UCSD-AML1 (cell line): ENCODE measurements around the gene C17orf100.
A peak's percentile ranks its signal among the peaks of the same experiment; 100 is the strongest.

Experiments
- DNase-seq: peaks from one replicate; lab custom pipeline; 2025; ENCODE audit not compliant: unreplicated experiment; lab: John Stamatoyannopoulos, UW

C17orf100 gene

DNA sequence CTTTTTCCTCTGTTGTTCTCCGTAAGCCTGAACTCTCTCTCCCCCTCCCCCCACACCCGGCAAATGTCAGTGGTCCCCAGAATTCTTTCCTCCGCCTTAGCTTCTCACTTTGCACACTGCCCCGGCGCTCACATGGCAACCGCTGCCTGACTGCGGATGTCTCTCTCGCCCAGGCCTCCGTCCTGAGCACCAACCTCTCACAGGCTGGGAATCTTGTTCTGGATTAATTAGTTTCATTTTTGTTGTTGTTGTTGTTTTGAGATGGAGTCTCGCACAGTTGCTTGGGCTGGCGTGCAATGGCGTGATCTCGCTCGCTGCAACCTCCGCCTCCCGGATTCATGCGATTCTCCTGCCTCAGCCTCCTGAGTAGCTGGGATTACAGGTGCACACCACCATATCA lies 16.7 kb downstream of the C17orf100 start:
- no peak for DNase-seq

- DNase-seq = no peak
Observed at GRCh38 chr17:6668727-6669425, 17.3 kb downstream of the C17orf100 start.

- DNase-seq = no peak
Observed at GRCh38 chr17:6669479-6670212, 18.1 kb downstream of the C17orf100 start.

DNA sequence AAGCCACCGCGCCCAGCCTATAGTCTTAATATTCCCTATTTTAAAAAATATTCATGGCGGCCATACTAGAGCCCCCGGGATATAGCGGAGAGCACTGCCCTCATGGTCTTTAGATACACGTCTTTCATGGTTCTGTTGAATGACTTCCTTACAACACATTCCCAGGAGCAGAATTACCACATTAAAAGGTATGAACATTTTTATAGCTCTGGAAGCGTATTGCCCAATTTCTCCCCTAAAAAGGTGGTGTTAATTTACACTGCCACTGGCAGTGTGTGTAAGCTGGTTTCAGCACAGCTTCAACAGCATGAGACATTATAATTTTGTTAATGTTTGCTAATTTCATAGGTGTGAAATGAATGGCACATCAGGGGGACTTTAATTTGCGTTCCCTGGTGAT lies 19.0 kb downstream of the C17orf100 start:
- DNase-seq = no peak

- DNase-seq = no peak
Observed at GRCh38 chr17:6670999-6671398, 19.4 kb downstream of the C17orf100 start.

DNA sequence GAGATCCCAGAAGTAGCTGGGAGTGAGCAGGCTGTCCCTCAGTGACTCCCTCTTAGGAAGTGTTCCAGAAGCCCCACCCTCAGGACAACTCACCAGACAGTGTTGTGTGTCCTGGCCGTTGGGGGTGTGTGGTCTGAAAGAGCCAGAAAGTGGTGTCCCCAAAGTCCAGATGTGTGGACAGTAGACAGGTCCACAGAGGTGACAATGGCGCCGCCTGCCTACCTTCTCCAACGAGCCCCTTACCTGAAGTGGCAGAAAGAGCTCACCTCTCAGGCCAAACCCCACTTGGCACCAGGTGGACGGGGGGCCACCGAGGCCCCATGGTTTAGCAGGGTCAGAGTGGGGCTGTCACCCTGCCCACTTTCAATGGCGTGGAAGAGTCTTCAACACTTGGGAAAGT lies 19.9 kb downstream of the C17orf100 start:
- DNase-seq = no peak

- DNase-seq = no peak
Observed at GRCh38 chr17:6674586-6674985, 23.0 kb downstream of the C17orf100 start.

DNA sequence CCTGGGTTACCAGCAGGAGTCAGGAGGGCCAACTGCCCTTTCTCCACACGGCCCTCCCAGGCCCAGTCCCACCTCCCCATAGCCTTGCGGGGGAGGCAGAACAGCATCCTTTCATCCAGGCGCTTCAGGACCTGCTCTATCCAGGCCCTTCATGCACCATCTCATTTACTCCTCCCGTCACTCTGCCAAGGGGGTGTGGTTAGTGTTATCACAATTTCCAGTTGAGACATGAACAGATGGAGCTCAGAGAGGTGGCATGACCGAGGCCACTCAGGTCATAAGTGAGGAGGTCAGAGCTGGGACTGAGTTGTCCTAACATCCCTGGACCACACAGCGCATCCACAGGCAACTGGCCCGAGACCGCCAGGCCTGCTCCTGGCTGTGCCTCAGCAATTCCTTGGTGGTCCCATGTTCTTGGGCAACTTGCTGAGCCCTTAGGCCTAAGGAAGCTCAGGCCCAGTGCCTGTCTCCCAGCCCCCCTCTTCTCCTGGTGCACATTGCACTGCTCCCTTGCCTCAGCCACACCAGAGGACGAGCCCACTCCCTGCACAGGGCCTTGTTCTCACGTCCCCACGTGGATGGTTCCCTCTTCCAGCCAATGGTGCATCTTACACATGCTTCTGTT lies 23.8 kb downstream of the C17orf100 start:
- DNase-seq = no peak

GRCh38 chr17:6676802-6677157 lies 25.2 kb downstream of the C17orf100 start:
- DNase-seq = no peak

- peak; percentile 44 for DNase-seq
Observed at GRCh38 chr17:6677158-6677831, 25.7 kb downstream of the C17orf100 start.

- no peak for DNase-seq
Observed at GRCh38 chr17:6677946-6678345, 26.4 kb downstream of the C17orf100 start.

DNA sequence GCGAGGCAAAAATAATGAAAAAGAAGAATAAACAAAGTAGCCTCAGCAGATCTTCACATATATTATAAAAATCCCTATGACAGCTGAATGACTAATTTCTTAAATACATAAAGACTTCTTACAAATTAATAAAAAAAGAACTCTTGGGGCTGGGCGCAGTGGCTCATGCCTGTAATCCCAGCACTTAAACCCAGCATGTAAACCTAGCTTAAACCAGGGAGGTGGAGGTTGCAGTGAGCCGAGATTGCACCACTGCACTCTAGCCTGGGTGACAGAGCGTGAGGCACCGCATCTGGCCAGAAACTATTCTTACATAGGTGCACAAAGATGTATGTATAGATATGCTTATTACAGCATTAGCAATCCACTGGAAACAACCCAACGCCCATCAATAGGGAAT lies 27.7 kb downstream of the C17orf100 start:
- DNase-seq = no peak

- no peak for DNase-seq
Observed at GRCh38 chr17:6681176-6681575, 29.6 kb downstream of the C17orf100 start.

GRCh38 chr17:6681671-6682070 lies 30.1 kb downstream of the C17orf100 start:
- no peak for DNase-seq

DNA sequence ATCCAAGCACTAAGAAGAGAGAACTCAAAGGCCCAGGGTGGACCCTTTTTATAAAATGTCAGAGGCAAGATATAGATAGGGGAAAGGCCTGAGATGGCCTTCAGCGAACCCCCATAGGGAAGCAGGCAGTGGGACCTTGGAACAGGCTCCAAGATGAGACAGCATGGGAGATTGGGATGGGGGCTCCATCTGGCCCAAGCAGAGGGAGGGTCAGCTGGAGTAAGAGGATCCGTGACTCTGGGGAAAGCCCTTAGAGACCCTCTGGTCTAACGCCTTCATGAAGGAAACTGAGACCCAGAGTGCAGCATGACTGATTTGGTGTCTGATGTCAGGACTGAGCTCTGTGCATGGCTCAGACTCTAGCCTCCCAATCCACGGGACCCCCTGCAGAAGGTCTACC lies 30.8 kb downstream of the C17orf100 start:
- no peak for DNase-seq

DNA sequence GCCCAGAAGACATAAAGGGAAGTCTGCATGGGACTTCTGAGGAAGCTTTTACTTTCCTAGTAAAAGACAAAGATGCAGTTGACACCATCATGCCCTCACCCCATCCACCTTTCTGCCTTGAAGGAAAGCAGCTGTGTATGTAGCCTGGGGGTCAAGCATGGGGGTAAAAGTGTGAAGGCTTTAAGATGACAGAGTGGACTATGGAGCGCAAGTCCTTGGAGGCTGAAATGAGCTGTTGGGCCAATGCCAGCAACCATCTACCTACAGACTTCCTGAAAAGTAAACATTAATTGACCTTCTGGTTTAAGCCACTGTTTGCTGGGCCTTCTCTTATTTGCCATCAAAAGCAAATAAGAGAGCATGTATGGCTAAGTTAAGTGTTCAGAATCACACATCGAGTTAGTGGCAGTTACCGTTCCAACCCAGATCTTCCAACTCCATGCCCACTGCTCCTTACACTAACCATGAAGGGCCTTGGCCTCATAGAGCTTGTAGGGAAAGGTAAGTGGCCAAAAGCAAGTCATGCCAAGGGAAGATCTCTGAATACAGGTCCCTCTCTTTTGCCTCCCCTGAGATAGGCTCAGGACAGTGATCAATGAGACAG lies 31.6 kb downstream of the C17orf100 start:
- DNase-seq = no peak

DNA sequence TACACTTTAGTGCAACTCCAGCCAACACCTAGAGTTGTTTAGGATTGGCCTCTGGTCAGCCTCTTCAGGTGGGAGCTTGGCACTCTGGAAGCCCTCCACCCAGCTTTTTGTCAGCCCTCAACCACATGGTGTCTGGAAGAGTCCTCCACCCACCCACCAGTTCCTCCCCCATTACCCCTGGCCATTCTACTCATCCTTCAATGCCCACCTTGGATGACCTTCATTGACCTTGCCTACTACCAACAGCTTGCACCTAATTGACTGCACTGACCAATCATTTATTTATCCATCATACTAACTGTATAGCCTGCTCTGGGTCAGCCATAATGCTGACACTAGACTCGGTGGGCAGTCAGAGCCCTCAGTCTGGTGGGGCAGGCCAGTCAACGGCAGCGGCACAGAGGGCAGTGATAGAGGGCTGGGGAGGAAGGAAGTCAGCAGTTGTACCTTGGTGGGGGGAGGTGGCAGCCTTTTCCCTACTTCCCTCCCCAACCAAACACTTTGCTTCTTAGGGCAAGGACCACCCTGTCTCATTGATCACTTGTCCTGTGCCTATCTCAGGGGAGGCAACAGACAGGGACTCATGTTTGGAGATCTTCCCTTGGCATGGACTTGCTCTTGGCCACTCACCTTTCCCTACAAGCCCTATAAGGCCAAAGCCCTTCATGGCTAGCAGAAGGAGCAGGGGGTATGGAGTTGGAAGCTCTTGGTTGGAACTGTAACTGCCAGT lies 32.3 kb downstream of the C17orf100 start:
- no peak for DNase-seq

GRCh38 chr17:6684460-6684783 lies 32.9 kb downstream of the C17orf100 start:
- DNase-seq = no peak

DNA sequence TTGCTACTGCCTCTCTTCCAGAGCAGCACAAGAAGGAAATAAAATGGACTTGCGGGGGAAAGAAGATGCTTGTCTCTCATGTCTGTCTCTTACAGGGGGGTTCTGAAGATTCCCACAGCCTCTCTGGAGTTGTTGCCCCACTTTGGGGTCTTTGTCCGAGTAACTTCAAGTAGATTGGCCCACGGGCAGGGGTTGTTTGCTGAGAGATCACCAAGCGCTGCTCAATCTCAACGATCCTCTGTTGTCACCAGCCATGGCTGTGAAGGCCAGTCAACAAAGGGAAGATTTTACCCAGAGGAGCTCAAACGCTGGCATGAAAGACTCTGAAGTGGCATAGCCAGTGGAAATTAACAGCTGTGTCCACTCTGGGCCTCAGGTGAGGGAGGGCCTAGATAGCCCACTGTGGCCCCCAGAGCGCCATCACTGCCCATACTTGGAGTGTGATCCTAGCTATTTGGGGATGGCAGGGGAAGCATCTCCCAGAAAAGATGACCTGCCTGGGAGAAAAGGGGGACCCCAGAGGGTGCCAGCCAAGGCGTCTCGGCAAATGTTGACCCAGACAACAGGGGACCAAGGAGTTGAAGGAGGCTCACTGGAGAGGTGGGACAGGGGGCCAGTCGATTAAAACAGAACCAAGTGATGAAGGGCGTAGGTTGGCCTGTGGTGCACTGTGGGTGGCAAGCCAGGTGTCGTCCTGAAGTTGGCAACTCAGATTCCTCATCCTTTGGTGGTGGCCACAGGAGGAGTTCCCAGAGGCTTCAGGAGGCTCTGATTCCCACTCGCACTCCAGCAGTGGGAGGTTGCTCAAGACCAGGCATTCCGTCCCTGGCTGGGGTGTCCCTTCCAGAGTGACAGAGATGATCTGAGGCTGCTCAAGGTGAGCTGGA lies 33.6 kb downstream of the C17orf100 start:
- DNase-seq = no peak

- DNase-seq = no peak
Observed at GRCh38 chr17:6686026-6686425, 34.5 kb downstream of the C17orf100 start.
